SK-N-MC (cell line): ENCODE results near the gene SDR42E2.

Experiments used
- EZH2 ChIP-seq: fragments of 200-600 bp; sonication (generic); IDR thresholded peaks from one replicate; pipeline ENCODE4 v1.6.1; 2017; ENCODE audit warnings: antibody characterized with exemption
- POLR2AphosphoS5 ChIP-seq: IDR thresholded peaks from 2 replicates; pipeline ENCODE4 v1.6.1; 2012; ENCODE audit warnings: mild to moderate bottlenecking, low read depth, low read length, borderline replicate concordance

GRCh38 chr16:22204091-22204655 lies 41.9 kb downstream of the SDR42E2 start:
- TF ChIP-seq EZH2 = no peak
- no peak for TF ChIP-seq POLR2AphosphoS5
